SK-N-SH (cell line): ENCODE results near the gene PRRX2.

Experiments
- POLR2AphosphoS5 ChIP-seq: IDR thresholded peaks from 2 replicates; pipeline ENCODE4 v1.6.1; 2012; ENCODE audit warnings: low read depth, low read length
- TF ChIP-seq, protein P1 (sequence below): fragments of 200-600 bp; sonication (generic); IDR thresholded peaks from 2 replicates; pipeline ENCODE4 v1.6.1; 2017; ENCODE audit warnings: antibody characterized with exemption, mild to moderate bottlenecking, moderate library complexity
- TF ChIP-seq, protein P2 (sequence below): fragments of 150-350 bp; IDR thresholded peaks from 2 replicates; pipeline ENCODE4 v1.6.1; 2016; ENCODE audit warnings: mild to moderate bottlenecking, low read depth, low read length

DNA sequence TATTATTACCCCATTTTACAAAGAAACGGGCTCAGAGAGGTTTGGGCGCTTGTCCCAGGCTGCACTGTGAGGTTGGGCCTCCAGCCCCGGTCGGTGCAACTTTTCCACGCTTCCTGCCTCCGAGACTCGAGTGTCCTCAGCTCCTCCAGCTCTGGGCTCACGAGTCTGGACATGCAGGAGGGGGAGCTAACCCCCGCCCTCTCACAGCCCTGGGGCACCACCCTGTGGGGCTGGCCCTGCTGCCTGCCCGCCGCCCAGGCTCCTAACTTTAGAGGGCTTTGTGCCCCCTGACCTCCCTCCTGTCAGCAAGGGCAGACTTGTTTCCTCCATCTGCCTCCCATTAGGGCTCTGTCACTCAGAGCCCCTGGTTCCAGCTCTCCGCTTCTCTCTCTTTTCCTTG lies 19.2 kb upstream of the PRRX2 start:
- TF ChIP-seq, protein P1, sequence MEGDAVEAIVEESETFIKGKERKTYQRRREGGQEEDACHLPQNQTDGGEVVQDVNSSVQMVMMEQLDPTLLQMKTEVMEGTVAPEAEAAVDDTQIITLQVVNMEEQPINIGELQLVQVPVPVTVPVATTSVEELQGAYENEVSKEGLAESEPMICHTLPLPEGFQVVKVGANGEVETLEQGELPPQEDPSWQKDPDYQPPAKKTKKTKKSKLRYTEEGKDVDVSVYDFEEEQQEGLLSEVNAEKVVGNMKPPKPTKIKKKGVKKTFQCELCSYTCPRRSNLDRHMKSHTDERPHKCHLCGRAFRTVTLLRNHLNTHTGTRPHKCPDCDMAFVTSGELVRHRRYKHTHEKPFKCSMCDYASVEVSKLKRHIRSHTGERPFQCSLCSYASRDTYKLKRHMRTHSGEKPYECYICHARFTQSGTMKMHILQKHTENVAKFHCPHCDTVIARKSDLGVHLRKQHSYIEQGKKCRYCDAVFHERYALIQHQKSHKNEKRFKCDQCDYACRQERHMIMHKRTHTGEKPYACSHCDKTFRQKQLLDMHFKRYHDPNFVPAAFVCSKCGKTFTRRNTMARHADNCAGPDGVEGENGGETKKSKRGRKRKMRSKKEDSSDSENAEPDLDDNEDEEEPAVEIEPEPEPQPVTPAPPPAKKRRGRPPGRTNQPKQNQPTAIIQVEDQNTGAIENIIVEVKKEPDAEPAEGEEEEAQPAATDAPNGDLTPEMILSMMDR, result no peak
- TF ChIP-seq, protein P2, sequence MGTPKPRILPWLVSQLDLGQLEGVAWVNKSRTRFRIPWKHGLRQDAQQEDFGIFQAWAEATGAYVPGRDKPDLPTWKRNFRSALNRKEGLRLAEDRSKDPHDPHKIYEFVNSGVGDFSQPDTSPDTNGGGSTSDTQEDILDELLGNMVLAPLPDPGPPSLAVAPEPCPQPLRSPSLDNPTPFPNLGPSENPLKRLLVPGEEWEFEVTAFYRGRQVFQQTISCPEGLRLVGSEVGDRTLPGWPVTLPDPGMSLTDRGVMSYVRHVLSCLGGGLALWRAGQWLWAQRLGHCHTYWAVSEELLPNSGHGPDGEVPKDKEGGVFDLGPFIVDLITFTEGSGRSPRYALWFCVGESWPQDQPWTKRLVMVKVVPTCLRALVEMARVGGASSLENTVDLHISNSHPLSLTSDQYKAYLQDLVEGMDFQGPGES, result no peak
- TF ChIP-seq POLR2AphosphoS5, result no peak
